Right cardiac atrium (tissue), 5 donors: ENCODE results near the gene MTG1. TPM values are rescaled to one million over a fixed set of nuclear protein-coding genes. Genes with fewer than 3 reads are reported as not detected.
A peak's percentile ranks its signal among the peaks of the same experiment; 100 is the strongest.

Source experiments
- ATAC-seq, 2 donors: fragments of 200-7000 bp; cut with Tn5 transposase; one replicate each; pipeline versions ENCODE4 v1.8.0 to v1.9.1; 2020; ENCODE audit warnings: moderate library complexity in 2 of 2, mild to moderate bottlenecking in 1 of 2
- DNase-seq, 3 donors: peaks; one replicate each; pipeline ENCODE4 v3.0.0-alpha.2; 2020
- H3K27ac ChIP-seq: one replicate; pipeline ENCODE4 v1.5.1; 2013; ENCODE audit warnings: mild to moderate bottlenecking, low read length, control low read depth, moderate library complexity
- H3K27me3 ChIP-seq: one replicate; pipeline ENCODE4 v1.6.1; 2013; ENCODE audit not compliant: control insufficient read depth, insufficient read depth
- H3K4me1 ChIP-seq: one replicate; pipeline ENCODE4 v1.6.1; 2013; ENCODE audit warnings: low read length; ENCODE audit not compliant: control insufficient read depth, insufficient read depth
- H3K4me3 ChIP-seq: one replicate; pipeline ENCODE4 v1.5.1; 2013; ENCODE audit warnings: low read length, control low read depth
- H3K9me3 ChIP-seq: one replicate; pipeline ENCODE4 v1.6.1; 2013; ENCODE audit warnings: low read length; ENCODE audit not compliant: control insufficient read depth
- WGBS: extraction: QIAGEN DNeasy Blood & Tissue Kit; methylation state at CpG from one replicate; pipeline ENCODE4 v1.1.7; 2013; 5-methylcytosine and 5-hydroxymethylcytosine counted together
- intact Hi-C, 4 donors: fragments of 100-400 bp; cut with DNase I; formaldehyde crosslinking; loops; one replicate each; pipeline versions ENCODE4 v1.11.0 to v1.14.0; 2022 to 2023
- long read RNA-seq, 4 donors: library from polyadenylated mRNA; unstranded; transcript quantifications; one replicate each; pipeline ENCODE4 v2.0.0, GENCODE V29; 2020 to 2021
- polyA plus RNA-seq: library from polyadenylated mRNA; stranded (reverse); fragments of 200-250 nt; gene quantifications from one replicate; pipeline ENCODE4 v1.2.3, GENCODE V29; 2013
- total RNA-seq, 4 donors: library from RNA; stranded (reverse); fragmentation: NEBNext Ultra II Directional; extraction: Animal tissue kit (Norgen Biotek cat#: 25700); gene quantifications; one replicate each; pipeline ENCODE4 v1.2.1, GENCODE V29; 2021
- donor health status: healthy with polysubstance abuse.
- donor health status: DM: no; HTN: yes; CAD: no.
- donor health status: DM: no; HTN: no; CAD: no.
- donor health status: DM: no; HTN: yes; CAD: no; lungs with severe emphysema.
- donor health status: DM: yes; HTN: yes; CAD: no.

Gene MTG1, protein sequence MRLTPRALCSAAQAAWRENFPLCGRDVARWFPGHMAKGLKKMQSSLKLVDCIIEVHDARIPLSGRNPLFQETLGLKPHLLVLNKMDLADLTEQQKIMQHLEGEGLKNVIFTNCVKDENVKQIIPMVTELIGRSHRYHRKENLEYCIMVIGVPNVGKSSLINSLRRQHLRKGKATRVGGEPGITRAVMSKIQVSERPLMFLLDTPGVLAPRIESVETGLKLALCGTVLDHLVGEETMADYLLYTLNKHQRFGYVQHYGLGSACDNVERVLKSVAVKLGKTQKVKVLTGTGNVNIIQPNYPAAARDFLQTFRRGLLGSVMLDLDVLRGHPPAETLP
- total RNA-seq, result 10 to 100 TPM; 17.2 to 21.7 (median 19.9) TPM
- polyA plus RNA-seq, result 25.3 TPM
- long read RNA-seq, donor 1, transcript MTG1-201 (11 exons, 1,560 nt), result major isoform, 24 of 43 reads
- long read RNA-seq, donor 1, partial matches to known transcripts, result 3 of 43 reads
- long read RNA-seq, donor 1, other reads (novel, unspliced or antisense), result 13 of 43 reads
- long read RNA-seq, donor 2, transcript MTG1-201 (11 exons, 1,560 nt), result major isoform, 11 of 16 reads
- long read RNA-seq, donor 2, partial matches to known transcripts, result 2 of 16 reads
- long read RNA-seq, donor 2, other reads (novel, unspliced or antisense), result 3 of 16 reads
- long read RNA-seq, donor 3, transcript MTG1-201 (11 exons, 1,560 nt), result major isoform, 64 of 89 reads
- long read RNA-seq, donor 3, partial matches to known transcripts, result 7 of 89 reads
- long read RNA-seq, donor 3, other reads (novel, unspliced or antisense), result 11 of 89 reads
- long read RNA-seq, donor 4, transcript MTG1-201 (11 exons, 1,560 nt), result major isoform, 16 of 21 reads
- long read RNA-seq, donor 4, partial matches to known transcripts, result 0 of 21 reads
- long read RNA-seq, donor 4, other reads (novel, unspliced or antisense), result 2 of 21 reads

- H3K27ac ChIP-seq, result peak within 1 kb of the TSS; percentile 73
- H3K9me3 ChIP-seq, result no peaks in the 10 kb centered on the region
- H3K4me3 ChIP-seq, result peak within 1 kb of the TSS; percentile 60
- H3K27me3 ChIP-seq, result no peaks in the 10 kb centered on the region
- intact Hi-C loops, result no loop called here
- H3K4me1 ChIP-seq, result no peaks in the 10 kb centered on the region
- peak; percentile 98 for ATAC-seq
- whole genome bisulfite sequencing, result under 1% methylated on average over 69 of the region's 69 CpGs
- peak; percentile 96 to 99 (median 98) for DNase-seq
Measured at GRCh38 chr10:133394064-133394663, at the start of gene MTG1. TSS of gene MTG1 (plus strand) at chr10:133394157. CDS start at chr10:133394221, 64 bp downstream.

DNA sequence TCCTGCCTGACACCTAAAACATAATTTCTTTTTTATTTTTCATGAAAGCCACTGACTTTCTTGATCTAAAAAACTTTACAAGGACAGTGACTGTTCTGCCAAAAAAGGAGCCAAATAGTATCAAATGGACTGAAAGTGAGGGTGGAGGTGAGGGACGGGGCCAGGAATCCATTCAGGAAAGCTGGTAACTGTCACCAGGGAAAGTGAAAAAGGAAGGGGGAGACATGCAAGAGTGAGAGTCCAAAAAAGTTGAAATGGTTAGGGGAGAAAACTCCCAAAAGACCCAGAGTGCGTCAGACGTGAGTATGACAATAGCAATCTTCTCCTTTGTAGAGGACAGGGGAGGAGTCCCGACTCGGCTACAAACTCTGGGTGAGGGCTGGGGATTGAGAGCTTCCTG, 49.7 kb upstream of the MTG1 start:
- H3K9me3 ChIP-seq, result no peaks in the 10 kb centered on the region
- H3K4me3 ChIP-seq, result no peak overlapping the region
- intact Hi-C loops, result no loop called here
- H3K4me1 ChIP-seq, result no peaks in the 10 kb centered on the region
- DNase-seq, result no peak
- no peak for ATAC-seq
- 66% methylated on average over 5 of the region's 5 CpGs for WGBS
- no peak overlapping the region for H3K27ac ChIP-seq
- H3K27me3 ChIP-seq, result no peaks in the 10 kb centered on the region

- Histone ChIP-seq H3K4me3 (no peak overlapping the region), H3K9me3 (no peaks in the 10 kb centered on the region), H3K27me3 (no peaks in the 10 kb centered on the region), H3K27ac (no peak overlapping the region), H3K4me1 (no peaks in the 10 kb centered on the region)
- DNase-seq (peak in 1 of 3 donors; percentile 49), ATAC-seq (no peak)
- 55% methylated on average over 11 of the region's 11 CpGs for WGBS
- intact Hi-C loops, result no loop called here
Measured at GRCh38 chr10:133346413-133346812, 47.5 kb upstream of the MTG1 start.

DNA sequence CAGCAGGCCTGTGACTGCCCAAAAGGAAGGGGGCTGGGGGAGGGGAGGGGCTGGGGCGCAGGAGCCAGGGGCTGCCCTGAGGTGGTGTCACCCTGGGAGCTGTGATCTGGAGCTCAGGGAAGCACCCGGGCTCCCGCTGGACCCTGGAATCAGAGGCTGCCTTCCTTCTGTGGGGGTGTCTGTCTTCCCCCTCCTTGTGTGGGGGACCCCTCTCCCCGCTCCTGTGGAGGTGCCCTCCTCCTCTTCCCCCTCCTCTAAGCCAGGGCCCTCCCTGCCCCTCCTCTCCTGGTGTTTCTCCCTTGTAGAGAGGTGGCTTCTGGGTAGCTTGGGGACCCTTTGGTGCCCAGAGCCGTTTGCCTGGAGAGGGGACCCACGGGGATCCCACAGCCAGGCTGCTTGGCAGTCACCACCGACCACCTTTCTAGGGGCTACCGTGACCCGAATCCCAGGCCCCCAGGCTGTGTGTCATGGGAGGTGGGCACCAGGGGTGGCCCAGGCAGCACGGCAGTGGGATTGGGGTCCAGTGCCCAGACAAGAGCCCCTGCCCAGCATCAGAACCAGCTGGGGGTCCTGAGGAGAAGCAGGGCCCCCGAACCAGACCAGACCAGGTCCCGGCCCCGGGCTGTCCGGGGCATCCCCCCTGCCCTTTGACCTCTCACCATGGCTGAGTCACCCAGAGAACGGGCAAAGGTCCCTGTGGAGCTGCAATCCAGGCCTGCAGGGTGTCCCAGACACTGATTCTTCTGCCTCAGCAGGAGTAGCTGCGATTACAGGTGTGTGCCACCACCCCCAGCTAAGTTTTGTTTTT, 46.0 kb upstream of the MTG1 start:
- no peaks in the 10 kb centered on the region for H3K4me1 ChIP-seq
- ATAC-seq (no peak), DNase-seq (peak in 1 of 3 donors; percentile 42)
- H3K27me3 ChIP-seq, result no peaks in the 10 kb centered on the region
- WGBS, result 53% methylated on average over 16 of the region's 16 CpGs
- H3K27ac ChIP-seq, result no peak overlapping the region
- H3K4me3 ChIP-seq, result no peak overlapping the region
- intact Hi-C loops, result no loop called here
- H3K9me3 ChIP-seq, result no peaks in the 10 kb centered on the region

GRCh38 chr10:133349160-133349568, 44.8 kb upstream of the MTG1 start:
- H3K27me3 ChIP-seq, result no peaks in the 10 kb centered on the region
- intact Hi-C loops, result no loop called here
- no peak for ATAC-seq

DNA sequence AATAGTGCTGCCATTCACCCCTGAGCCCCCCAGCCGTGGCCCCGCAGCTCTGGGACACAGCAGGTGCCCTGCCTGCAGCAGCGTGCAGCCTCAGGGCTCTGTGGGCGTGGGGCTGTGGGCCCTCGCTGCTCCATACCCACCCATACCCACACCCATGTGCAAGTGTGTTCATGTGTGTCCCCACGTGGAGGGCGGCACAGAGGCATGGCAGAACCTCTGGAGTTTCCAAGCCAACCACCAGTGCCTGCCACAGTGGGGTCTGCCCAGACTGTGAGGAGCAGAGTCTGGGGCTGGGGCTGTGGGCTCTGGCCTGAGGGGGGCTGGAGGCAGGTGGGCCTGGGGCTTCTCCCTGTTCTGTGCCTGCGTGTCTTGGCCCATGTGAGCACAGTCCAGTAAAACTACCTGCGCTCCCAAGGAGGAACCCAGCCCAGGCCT, 44.4 kb upstream of the MTG1 start:
- 65% methylated on average over 9 of the region's 9 CpGs for WGBS
- no peak for ATAC-seq
- no peak for DNase-seq

More at GRCh38 chr10:133349160-133349568, 44.8 kb upstream of the MTG1 start:
- no peak overlapping the region for H3K27ac ChIP-seq
- no peak overlapping the region for H3K4me3 ChIP-seq
- no peak for DNase-seq
- no peaks in the 10 kb centered on the region for H3K9me3 ChIP-seq
- H3K4me1 ChIP-seq, result no peaks in the 10 kb centered on the region
- WGBS, result 86% methylated on average over 8 of the region's 8 CpGs

DNA sequence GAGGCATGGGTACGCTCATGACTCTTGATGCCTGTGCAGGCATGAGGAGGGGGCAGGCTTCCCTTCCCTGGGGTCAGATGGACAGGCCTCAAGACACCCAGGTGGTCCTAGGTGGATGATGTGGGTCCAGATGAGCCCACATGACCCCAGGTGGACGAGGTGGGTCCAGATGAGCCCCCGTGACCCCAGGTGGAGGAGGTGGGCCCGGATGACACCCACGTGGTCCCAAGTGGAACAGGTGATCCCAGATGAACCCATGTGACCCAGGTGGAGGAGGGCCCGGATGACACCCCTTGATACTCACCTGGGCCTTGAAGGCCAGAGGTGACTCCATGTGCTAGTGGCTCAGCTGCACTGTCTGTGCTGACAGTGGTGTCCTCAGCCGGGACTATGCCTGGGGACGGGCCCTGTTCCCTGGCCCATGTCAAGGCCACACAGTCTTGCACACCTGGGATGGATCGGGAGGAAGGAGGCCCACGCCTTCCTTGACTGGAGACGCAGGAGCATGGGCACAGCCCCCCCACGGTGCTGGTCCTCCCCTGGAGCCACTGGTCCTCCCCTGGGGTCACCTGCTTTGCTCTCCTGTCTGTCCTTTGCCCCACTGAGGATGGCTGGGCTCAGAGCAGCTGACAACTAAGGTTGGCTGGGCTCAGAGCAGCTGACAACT, 43.5 kb upstream of the MTG1 start:
- H3K27me3 ChIP-seq, result no peaks in the 10 kb centered on the region
- WGBS, result 75% methylated on average over 12 of the region's 12 CpGs

More for the DNA sequence above, 44.4 kb upstream of the MTG1 start:
- H3K27ac ChIP-seq, result no peak overlapping the region
- H3K9me3 ChIP-seq, result no peaks in the 10 kb centered on the region
- intact Hi-C loops, result no loop called here
- no peak overlapping the region for H3K4me3 ChIP-seq
- no peaks in the 10 kb centered on the region for H3K27me3 ChIP-seq
- H3K4me1 ChIP-seq, result no peaks in the 10 kb centered on the region

DNA sequence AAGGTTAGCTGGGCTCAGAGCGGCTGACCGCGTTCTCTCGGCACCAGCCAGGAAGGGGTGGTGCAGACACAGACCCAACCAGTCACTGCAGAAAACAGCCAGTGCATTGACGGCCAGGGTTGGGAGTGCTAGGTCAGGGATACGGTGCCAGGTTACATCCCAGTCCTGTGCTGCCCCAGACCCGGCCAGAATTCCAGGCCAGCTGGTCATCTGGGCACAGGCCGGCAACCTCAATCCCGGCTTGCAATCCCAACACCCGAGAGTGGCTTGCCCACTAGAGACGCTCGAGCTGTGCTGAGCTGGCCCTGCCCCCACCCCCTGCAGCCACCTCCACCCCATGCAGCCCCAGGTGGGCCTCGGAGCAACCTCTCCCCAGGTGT, 43.0 kb upstream of the MTG1 start:
- Histone ChIP-seq H3K27me3 (no peaks in the 10 kb centered on the region), H3K4me3 (no peak overlapping the region), H3K27ac (no peak overlapping the region), H3K4me1 (no peaks in the 10 kb centered on the region), H3K9me3 (no peaks in the 10 kb centered on the region)
- 34% methylated on average over 13 of the region's 13 CpGs for WGBS
- ATAC-seq (peak in 1 of 2 donors; percentile 2), DNase-seq (peak in 1 of 3 donors; percentile 56)
- intact Hi-C loops, result no loop called here

More for the DNA sequence above, 43.5 kb upstream of the MTG1 start:
- Histone ChIP-seq H3K27ac (no peak overlapping the region), H3K9me3 (no peaks in the 10 kb centered on the region), H3K4me1 (no peaks in the 10 kb centered on the region), H3K4me3 (no peak overlapping the region)
- ATAC-seq (no peak), DNase-seq (peak in 1 of 3 donors; percentile 55)
- intact Hi-C loops, result no loop called here

DNA sequence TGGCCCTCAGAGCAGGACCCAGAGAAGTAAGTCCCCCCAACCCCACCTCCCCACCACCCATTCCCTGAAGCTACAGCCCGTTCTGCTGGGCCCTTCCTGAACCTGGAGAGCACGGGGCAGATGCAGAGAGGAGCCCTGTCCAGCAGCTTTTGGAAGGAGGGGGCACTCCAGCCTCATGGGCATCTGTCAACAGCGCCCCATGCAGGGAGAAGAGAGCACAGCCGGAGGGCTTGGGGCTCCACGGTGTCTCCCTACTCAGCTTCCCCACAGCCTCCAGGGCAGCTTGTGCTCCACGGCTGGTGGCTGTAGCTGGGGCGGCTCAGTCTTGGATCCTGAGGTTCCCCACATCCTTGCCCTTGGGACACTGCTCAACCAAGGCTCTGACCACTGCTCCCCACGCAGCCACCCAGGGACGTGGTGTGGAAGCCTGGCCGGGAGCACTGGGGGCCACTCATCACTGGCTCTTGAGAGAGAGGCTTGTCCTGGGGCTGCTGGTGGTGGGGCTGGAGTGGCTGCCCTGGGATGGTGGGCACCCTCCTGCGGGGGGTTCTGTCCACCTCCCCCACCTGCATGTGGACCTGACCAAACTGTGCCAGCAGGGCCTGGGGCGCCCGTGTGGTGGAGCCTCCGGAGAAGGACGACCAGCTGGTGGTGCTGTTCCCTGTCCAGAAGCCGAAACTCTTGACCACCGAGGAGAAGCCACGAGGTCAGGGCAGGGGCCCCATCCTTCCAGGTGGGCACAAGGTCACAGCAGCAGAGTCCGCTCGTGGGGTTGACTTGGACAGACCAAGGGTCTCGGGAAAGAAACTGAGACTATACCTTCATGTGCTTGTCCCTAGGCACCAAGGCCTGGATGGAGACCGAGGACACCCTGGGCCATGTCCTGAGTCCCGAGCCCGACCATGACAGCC, 42.3 kb upstream of the MTG1 start:
- intact Hi-C loops, result no loop called here
- H3K4me3 ChIP-seq, result no peak overlapping the region
- no peaks in the 10 kb centered on the region for H3K27me3 ChIP-seq
- H3K27ac ChIP-seq, result no peak overlapping the region
- ATAC-seq, result no peak
- DNase-seq, result peak in 2 of 3 donors; percentile 42 to 46
- no peaks in the 10 kb centered on the region for H3K9me3 ChIP-seq
- 61% methylated on average over 24 of the region's 24 CpGs for WGBS
- no peaks in the 10 kb centered on the region for H3K4me1 ChIP-seq
